AG04449 (cell line): ENCODE measurements around the gene DUSP14.

Experiments used
- CTCF ChIA-PET: fragments of 350-600 bp; formaldehyde crosslinking; extraction: SDS; loops from one replicate; lab custom pipeline; 2021; ENCODE audit warnings: antibody characterized with exemption; lab: Yijun Ruan, JAX
- POLR2A ChIA-PET: fragments of 400-600, 350-600 bp; formaldehyde crosslinking; extraction: SDS; loops from one replicate; lab custom pipeline; 2020; ENCODE audit warnings: antibody characterized with exemption, inconsistent platforms; lab: Yijun Ruan, JAX
- DNase-seq: peaks from one replicate; pipeline ENCODE4 v3.0.0-alpha.2; 2010; ENCODE audit warnings: low read depth, low spot score
- H3K4me3 ChIP-seq: 2 replicates; pipeline ENCODE4 v1.5.1; 2011; ENCODE audit warnings: low read depth, mild to moderate bottlenecking, control low read depth, low read length
- CTCF ChIP-seq: IDR thresholded peaks from one replicate; pipeline ENCODE4 v1.5.1; 2011; ENCODE audit warnings: mild to moderate bottlenecking, moderate library complexity, low read length, control low read depth, inconsistent platforms; ENCODE audit not compliant: insufficient read depth; ENCODE audit errors: missing control alignments

Gene DUSP14

GRCh38 chr17:37481001-37481665 lies 8.6 kb upstream of the DUSP14 start:
- ChIA-PET CTCF (no interaction called here), POLR2A (no interaction called here)
- no peak for TF ChIP-seq CTCF
- H3K4me3 ChIP-seq: no peak overlapping the region
- no peak for DNase-seq

DNA sequence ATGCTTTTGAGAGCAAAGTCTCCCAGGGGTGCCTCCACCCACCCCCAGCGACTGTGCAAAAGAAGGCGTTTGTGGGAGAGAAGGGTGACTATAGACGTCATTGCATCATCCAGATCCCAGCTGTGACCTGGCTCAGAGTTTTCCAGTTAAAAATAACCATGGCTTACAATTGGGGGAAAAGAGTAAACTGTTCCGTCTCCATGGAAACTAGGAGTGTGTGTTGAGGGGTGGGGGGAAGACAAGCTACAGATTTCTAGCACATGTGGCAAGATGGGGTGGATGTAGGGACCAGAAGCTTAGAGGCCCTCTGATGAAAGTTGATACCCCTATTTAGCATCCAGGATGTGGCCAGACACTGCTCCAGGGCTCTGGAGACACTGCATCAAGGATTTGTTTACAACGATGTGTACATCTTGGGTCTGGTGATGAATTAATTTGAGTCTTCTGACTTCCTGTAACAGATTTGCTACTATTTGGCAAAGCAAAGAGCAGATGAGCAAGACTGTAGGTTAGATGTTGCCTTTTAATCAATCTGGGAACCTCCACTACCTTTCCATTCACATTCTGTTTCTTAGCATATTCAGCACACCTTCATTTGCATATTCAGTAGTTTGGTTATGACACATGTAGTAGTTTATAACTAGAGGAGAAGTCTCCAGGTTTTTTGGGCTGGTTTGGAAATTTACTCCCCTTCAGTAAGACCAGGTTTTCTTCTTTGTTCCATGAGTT lies 6.2 kb upstream of the DUSP14 start:
- H3K4me3 ChIP-seq: no peak overlapping the region
- POLR2A ChIA-PET: no interaction called here
- CTCF ChIA-PET: interaction anchor here (0.6 to 1.1 kb wide), 3 partner anchors 11 to 23 kb away, joined by 3 read pairs; no protein-coding TSS in a partner anchor
- peak; percentile 70 for DNase-seq
- no peak for TF ChIP-seq CTCF

DNA sequence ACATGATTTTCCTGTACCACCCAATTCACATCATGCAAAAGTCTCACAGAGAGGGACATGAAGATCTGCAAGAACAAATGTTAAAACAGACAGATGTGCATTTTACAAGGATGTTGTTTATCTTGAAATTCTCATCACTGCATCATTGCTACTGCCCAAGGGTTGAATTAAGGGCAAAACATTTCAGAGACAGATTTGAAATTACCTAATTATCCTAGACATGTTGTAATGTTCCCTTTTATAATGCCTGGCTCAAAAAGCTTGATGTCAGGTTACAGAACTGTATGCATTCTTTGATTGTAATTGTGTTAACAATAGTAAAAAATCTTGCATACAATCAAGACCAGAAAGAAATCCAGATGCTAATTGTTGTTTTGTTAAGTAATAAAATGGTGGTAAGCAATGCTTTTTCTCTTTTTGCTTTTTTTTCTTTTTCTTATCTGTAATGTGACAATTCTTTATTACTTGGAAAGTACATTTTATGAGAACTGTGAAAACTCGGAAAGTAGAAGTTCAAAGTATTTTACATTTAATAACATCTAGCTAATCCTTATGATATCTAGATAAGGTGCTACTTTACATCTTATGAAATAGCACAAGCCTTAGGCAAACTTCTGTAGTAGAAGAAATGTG lies 3.6 kb upstream of the DUSP14 start:
- DNase-seq: no peak
- POLR2A ChIA-PET: no interaction called here

DNA sequence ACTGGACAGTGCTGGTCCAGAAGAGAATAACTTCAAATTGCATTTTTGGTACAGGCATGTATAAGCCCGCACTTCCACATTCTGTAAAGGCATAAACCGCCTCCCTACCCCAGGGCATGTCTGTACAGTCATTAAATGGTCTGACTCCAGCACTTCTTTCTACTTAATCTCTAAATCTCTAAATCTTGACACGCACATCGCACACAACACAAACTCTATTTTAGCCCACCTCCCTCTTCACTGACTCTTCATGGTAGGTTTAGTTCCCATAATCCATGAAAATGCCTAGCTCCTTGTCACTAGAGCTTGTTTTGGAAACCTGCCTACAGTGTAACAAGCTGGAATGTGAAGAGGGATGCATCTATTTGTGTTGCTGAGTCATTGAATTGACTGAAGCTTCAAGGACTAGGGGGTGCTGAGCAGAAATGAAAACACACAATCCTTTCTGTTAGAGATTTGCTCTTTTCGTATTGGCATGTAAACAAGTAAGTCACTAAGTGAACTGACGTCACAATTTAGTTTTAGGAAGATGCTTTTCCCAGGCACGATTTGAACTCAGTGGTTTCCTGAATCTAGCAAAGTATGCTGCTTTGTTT lies 1.6 kb upstream of the DUSP14 start:
- ChIA-PET POLR2A (interaction anchor here (1.1 kb wide), 1 partner anchor 10 kb away, joined by 3 read pairs; no protein-coding TSS in a partner anchor), CTCF (interaction anchor here (2.2 kb wide), 1 partner anchor 10 kb away, joined by 6 read pairs; no protein-coding TSS in a partner anchor)
- H3K4me3 ChIP-seq: peak overlapping the region; percentile 89
- no peak for TF ChIP-seq CTCF
- peak; percentile 99 for DNase-seq

More for the DNA sequence above, 3.6 kb upstream of the DUSP14 start:
- CTCF ChIA-PET: interaction anchor here (1.3 to 1.6 kb wide), 2 partner anchors 10 to 113 kb away, joined by 3 to 5 read pairs; no protein-coding TSS in a partner anchor
- no peak overlapping the region for H3K4me3 ChIP-seq
- no peak for TF ChIP-seq CTCF

GRCh38 chr17:37488607-37489196 lies 989 bp upstream of the DUSP14 start:
- ChIA-PET POLR2A (interaction anchor here (1.1 kb wide), 2 partner anchors 10 to 37 kb away, joined by 3 read pairs; no protein-coding TSS in a partner anchor), CTCF (interaction anchor here (2.2 kb wide), 1 partner anchor 11 kb away, joined by 6 read pairs; no protein-coding TSS in a partner anchor)
- no peak for TF ChIP-seq CTCF
- peak; percentile 81 for DNase-seq
- peak overlapping the region; percentile 89 for H3K4me3 ChIP-seq
